B cell (primary cell): ENCODE data around the gene DQX1. TPM values are rescaled to one million over a fixed set of nuclear protein-coding genes. Genes with fewer than 3 reads are reported as not detected.

Experiments
- ATAC-seq: fragments of 200-7000 bp; cut with Tn5 transposase; one replicate; pipeline ENCODE4 v1.10.0; 2021; ENCODE audit warnings: low read depth, mild to moderate bottlenecking, moderate number of reproducible peaks, moderate library complexity
- CTCF ChIA-PET: fragments of 350-600 bp; sonication (Branson Sonifier 250); formaldehyde crosslinking; loops from one replicate; lab custom pipeline; 2021; ENCODE audit warnings: antibody characterized with exemption, inconsistent platforms; lab: Charles Lee
- POLR2A ChIA-PET: fragments of 350-600 bp; sonication (Branson Sonifier 250); formaldehyde crosslinking; loops from one replicate; lab custom pipeline; 2021; ENCODE audit warnings: antibody characterized with exemption; lab: Charles Lee
- DNase-seq: peaks from one replicate; pipeline ENCODE4 v3.0.0; 2013
- H2AFZ ChIP-seq: 2 replicates; pipeline ENCODE4 v1.6.1; 2012; ENCODE audit warnings: mild to moderate bottlenecking, low read depth, low read length; ENCODE audit not compliant: insufficient read depth, poor library complexity, severe bottlenecking
- H3K27ac ChIP-seq, 2 donors: 1 replicate in 1 of 2; 2 replicates in 1 of 2; pipeline ENCODE4 v1.5.1; 2012 to 2013; ENCODE audit warnings: low read length in 2 of 2, mild to moderate bottlenecking in 2 of 2, moderate library complexity in 1 of 2
- H3K27me3 ChIP-seq, 4 experiments: fragments of 200-600 bp in 1 of 4; sonication (generic) in 1 of 4; replicated peaks in 1 of 4; 1 replicate in 2 of 4; 2 replicates in 2 of 4; pipeline versions ENCODE4 v1.6.1 to v1.7.0; 2013 to 2016; ENCODE audit warnings: low read length in 3 of 4, mild to moderate bottlenecking in 2 of 4, mixed read lengths in 1 of 4, moderate library complexity in 1 of 4; ENCODE audit not compliant: insufficient read depth in 4 of 4, control insufficient read depth in 3 of 4; ENCODE audit errors: control extremely low read depth in 1 of 4
- H3K36me3 ChIP-seq, 2 experiments: replicated peaks in 1 of 2; 1 replicate in 1 of 2; 2 replicates in 1 of 2; pipeline versions ENCODE4 v1.6.1 to v1.7.1; 2013; ENCODE audit warnings: low read length in 1 of 2; ENCODE audit not compliant: insufficient read depth in 2 of 2, control insufficient read depth in 1 of 2; ENCODE audit errors: control extremely low read depth in 1 of 2, extremely low read depth in 1 of 2
- H3K4me1 ChIP-seq, 2 donors: fragments of 200-600 bp in 1 of 2; sonication (generic) in 1 of 2; 1 replicate in 1 of 2; 2 replicates in 1 of 2; pipeline versions ENCODE4 v1.5.1 to v1.6.1; 2013 to 2017; ENCODE audit warnings: low read length in 2 of 2; ENCODE audit not compliant: control insufficient read depth in 2 of 2, insufficient read depth in 2 of 2
- H3K4me2 ChIP-seq: replicated peaks from 2 replicates; pipeline ENCODE3; 2012; ENCODE audit warnings: mild to moderate bottlenecking, low read depth, low read length; ENCODE audit not compliant: poor library complexity, severe bottlenecking
- H3K4me3 ChIP-seq, 5 experiments: fragments of 200-600 bp in 1 of 5; sonication (generic) in 1 of 5; 1 replicate in 3 of 5; 2 replicates in 2 of 5; pipeline versions ENCODE4 v1.5.1 to v1.7.0; 2011 to 2016; ENCODE audit warnings: low read length in 4 of 5, mild to moderate bottlenecking in 4 of 5, low read depth in 2 of 5, control low read depth in 1 of 5, moderate library complexity in 1 of 5; ENCODE audit not compliant: insufficient read depth in 1 of 5; ENCODE audit errors: control extremely low read depth in 1 of 5, extremely low read depth in 1 of 5
- H3K79me2 ChIP-seq: fragments of 200-600 bp; sonication (generic); one replicate; pipeline ENCODE4 v1.6.0; 2016; ENCODE audit warnings: low read length; ENCODE audit not compliant: control insufficient read depth, insufficient read depth
- H3K9ac ChIP-seq: fragments of 200-600 bp; sonication (generic); 2 replicates; pipeline ENCODE4 v1.6.1; 2017; ENCODE audit warnings: mild to moderate bottlenecking, low read length, moderate library complexity
- H3K9me3 ChIP-seq, 3 donors: one replicate each; pipeline versions ENCODE4 v1.6.1 to v1.7.1; 2013; ENCODE audit warnings: low read length in 2 of 3; ENCODE audit not compliant: control insufficient read depth in 2 of 3, insufficient read depth in 1 of 3; ENCODE audit errors: control extremely low read depth in 1 of 3
- H4K20me1 ChIP-seq: 2 replicates; pipeline ENCODE4 v1.6.0; 2012; ENCODE audit warnings: mild to moderate bottlenecking, low read length; ENCODE audit not compliant: insufficient read depth, control insufficient read depth, poor library complexity, severe bottlenecking
- H3K27ac Mint-ChIP-seq: one replicate; pipeline ENCODE4 v1.8.0; 2021; ENCODE audit warnings: mixed read lengths
- H3K27me3 Mint-ChIP-seq: one replicate; pipeline ENCODE4 v1.8.0; 2021; ENCODE audit warnings: mixed read lengths
- H3K4me1 Mint-ChIP-seq: one replicate; pipeline ENCODE4 v1.8.0; 2021; ENCODE audit warnings: mixed read lengths
- H3K4me3 Mint-ChIP-seq: one replicate; pipeline ENCODE4 v1.8.0; 2021; ENCODE audit warnings: mixed read lengths
- H3K9me3 Mint-ChIP-seq: one replicate; pipeline ENCODE4 v1.8.0; 2022; ENCODE audit warnings: mixed read lengths; ENCODE audit not compliant: insufficient read depth
- CTCF ChIP-seq: fragments of 200-600 bp; IDR thresholded peaks from one replicate; pipeline ENCODE4 v1.8.0; 2022; ENCODE audit warnings: antibody characterized with exemption, mild to moderate bottlenecking
- EZH2 ChIP-seq: IDR thresholded peaks from 2 replicates; pipeline ENCODE4 v1.6.1; 2012; ENCODE audit warnings: borderline replicate concordance, low read depth, mild to moderate bottlenecking, moderate library complexity, low read length; ENCODE audit not compliant: insufficient read depth, poor library complexity, severe bottlenecking
- WGBS: methylation state at CpG from one replicate; pipeline ENCODE4 v1.1.5; 2013; ENCODE audit warnings: missing lambda C conversion rate; ENCODE audit not compliant: insufficient coverage; 5-methylcytosine and 5-hydroxymethylcytosine counted together
- intact Hi-C: fragments of 100-400 bp; cut with micrococcal nuclease; formaldehyde crosslinking; loops from one replicate; pipeline ENCODE4 v1.10.0; 2022
- polyA plus RNA-seq: library from polyadenylated mRNA; depleted of rRNA; stranded (reverse); fragments of >200 nt; gene quantifications from 2 replicates; pipeline ENCODE4 v1.2.3, GENCODE V29; 2012
- total RNA-seq, 2 donors: library from RNA; stranded (reverse); fragments of 120-200 nt in 1 of 2; gene quantifications; 1 replicate in 1 of 2; 2 replicates in 1 of 2; pipeline versions ENCODE4 v1.2.3 to v1.2.4, GENCODE V29; 2013 to 2022

Gene DQX1
- total and polyA plus RNA-seq, 2 donors (not counting 1 experiment from before 2014, with no cell fraction given) = 0.46 to 0.57 TPM

- no peak overlapping the region for H3K9ac ChIP-seq
- intact Hi-C loops = loop anchor here (5.0 kb wide), 1 partner anchor 37 kb away; no protein-coding TSS in a partner anchor
- Mint-ChIP-seq H3K27me3 (peaks cover 22% of the 10 kb centered on the region), H3K4me1 (peaks cover 26% of the 10 kb centered on the region), H3K9me3 (no peaks in the 10 kb centered on the region), H3K27ac (no peak overlapping the region), H3K4me3 (no peak overlapping the region)
- H3K79me2 ChIP-seq = no peaks in the 10 kb centered on the region
- POLR2A ChIA-PET = no interaction called here
- no CpG with 5 or more reads among the region's 1 CpG for WGBS
- H3K4me3 ChIP-seq = no peak overlapping the region
- CTCF ChIA-PET = interaction anchor here (0.9 to 2.9 kb wide), 4 partner anchors 8 to 160 kb away, joined by 3 to 8 read pairs (median 4); partner anchors contain the start of genes CCDC142 and TTC31
- ATAC-seq = no peak
- no peak overlapping the region for H3K27ac ChIP-seq
- no peak for DNase-seq
- H3K9me3 ChIP-seq = peaks cover 0 to 18% (median 0%) of the 10 kb centered on the region in 3 donors
- no peak for TF ChIP-seq EZH2
- no peak overlapping the region for H3K4me2 ChIP-seq
- H2AFZ ChIP-seq = no peak overlapping the region
- peaks cover 0 to 35% (median 22%) of the 10 kb centered on the region in 4 experiments for H3K27me3 ChIP-seq
- H4K20me1 ChIP-seq = no peaks in the 10 kb centered on the region
- peaks cover 28 to 30% of the 10 kb centered on the region in 2 donors for H3K4me1 ChIP-seq
- peaks cover 0 to 38% of the 10 kb centered on the region in 2 experiments for H3K36me3 ChIP-seq
Measured at GRCh38 chr2:74495440-74495839, 30.6 kb downstream of the DQX1 start.

GRCh38 chr2:74493546-74493945, 32.5 kb downstream of the DQX1 start:
- Mint-ChIP-seq H3K27ac (no peak overlapping the region), H3K27me3 (peaks cover 10% of the 10 kb centered on the region), H3K9me3 (no peaks in the 10 kb centered on the region), H3K4me3 (no peak overlapping the region), H3K4me1 (peaks cover 11% of the 10 kb centered on the region)
- ChIA-PET CTCF (interaction anchor here (1.9 to 2.9 kb wide), 2 partner anchors 10 to 94 kb away, joined by 5 to 8 read pairs; no protein-coding TSS in a partner anchor), POLR2A (no interaction called here)
- Histone ChIP-seq H3K9me3 (peaks cover 0 to 8% (median 0%) of the 10 kb centered on the region in 3 donors), H3K79me2 (peaks cover 4% of the 10 kb centered on the region), H3K4me2 (no peak overlapping the region), H3K9ac (no peak overlapping the region), H3K27me3 (peaks cover 0 to 16% (median 7%) of the 10 kb centered on the region in 4 experiments), H3K36me3 (peaks cover 0 to 53% of the 10 kb centered on the region in 2 experiments), H4K20me1 (peaks cover 10% of the 10 kb centered on the region), H3K4me1 (peaks cover 11 to 12% of the 10 kb centered on the region in 2 donors), H3K27ac (no peak overlapping the region), H3K4me3 (no peak overlapping the region), H2AFZ (no peak overlapping the region)
- WGBS = 100% methylated on average over 3 of the region's 3 CpGs
- no peak for DNase-seq
- no peak for ATAC-seq
- TF ChIP-seq CTCF (no peak), EZH2 (no peak)
- intact Hi-C loops = no loop called here
